HUES6 (cell line): ENCODE data around the gene ELOVL7.
"Not testable (repeated sequence)": the region's sequence is repeated elsewhere in the genome, so short reads cannot be mapped to it uniquely, and the experiment has no call there.

ENCODE experiments used
- H3K27ac ChIP-seq: 2 replicates; pipeline ENCODE4 v1.7.0; 2013; ENCODE audit warnings: low read depth, mild to moderate bottlenecking, low read length, inconsistent platforms
- H3K27me3 ChIP-seq: 2 replicates; pipeline ENCODE4 v1.6.1; 2013; ENCODE audit warnings: low read length; ENCODE audit not compliant: control insufficient read depth, insufficient read depth
- H3K36me3 ChIP-seq: 2 replicates; pipeline ENCODE4 v1.6.1; 2013; ENCODE audit warnings: low read length; ENCODE audit not compliant: control insufficient read depth, insufficient read depth
- H3K4me1 ChIP-seq: 2 replicates; pipeline ENCODE4 v1.6.1; 2013; ENCODE audit warnings: low read length; ENCODE audit not compliant: control insufficient read depth, insufficient read depth
- H3K4me3 ChIP-seq: 2 replicates; pipeline ENCODE4 v1.5.1; 2013; ENCODE audit warnings: low read depth, low read length
- H3K9ac ChIP-seq: one replicate; pipeline ENCODE4 v1.6.1; 2013; ENCODE audit warnings: mild to moderate bottlenecking, low read length
- H3K9me3 ChIP-seq: 2 replicates; pipeline ENCODE4 v1.6.1; 2013; ENCODE audit warnings: low read depth, low read length; ENCODE audit not compliant: control insufficient read depth, insufficient read depth

The ELOVL7 gene

GRCh38 chr5:60740322-60740721 lies 103.7 kb downstream of the ELOVL7 start:
- Histone ChIP-seq H3K4me3 (no peak overlapping the region), H3K27me3 (no peaks in the 10 kb centered on the region), H3K36me3 (no peaks in the 10 kb centered on the region), H3K4me1 (peaks cover 14% of the 10 kb centered on the region), H3K27ac (no peak overlapping the region), H3K9me3 (no peaks in the 10 kb centered on the region), H3K9ac (no peak overlapping the region)

- Histone ChIP-seq H3K27ac (no peak overlapping the region), H3K36me3 (no peaks in the 10 kb centered on the region), H3K9ac (no peak overlapping the region), H3K4me3 (no peak overlapping the region), H3K4me1 (peaks cover 14% of the 10 kb centered on the region), H3K9me3 (no peaks in the 10 kb centered on the region), H3K27me3 (no peaks in the 10 kb centered on the region)
These were observed 105.1 kb downstream of the ELOVL7 start for GRCh38 chr5:60738933-60739332.

GRCh38 chr5:60738461-60738860 lies 105.6 kb downstream of the ELOVL7 start:
- Histone ChIP-seq H3K4me3 (no peak overlapping the region), H3K27me3 (no peaks in the 10 kb centered on the region), H3K4me1 (peaks cover 14% of the 10 kb centered on the region), H3K27ac (no peak overlapping the region), H3K9ac (no peak overlapping the region), H3K9me3 (no peaks in the 10 kb centered on the region), H3K36me3 (no peaks in the 10 kb centered on the region)

- H3K36me3 ChIP-seq, H3K9me3 ChIP-seq, H3K27ac ChIP-seq, H3K4me1 ChIP-seq, H3K9ac ChIP-seq, H3K27me3 ChIP-seq, H3K4me3 ChIP-seq: not testable (repeated sequence)
These were observed 113.2 kb downstream of the ELOVL7 start for GRCh38 chr5:60730858-60731257.

- H3K4me1 ChIP-seq, result no peaks in the 10 kb centered on the region
- H3K36me3 ChIP-seq, result no peaks in the 10 kb centered on the region
- H3K27me3 ChIP-seq, result no peaks in the 10 kb centered on the region
- H3K9ac ChIP-seq, result no peak overlapping the region
- no peak overlapping the region for H3K4me3 ChIP-seq
- H3K27ac ChIP-seq, result no peak overlapping the region
- H3K9me3 ChIP-seq, result no peaks in the 10 kb centered on the region
These were observed 116.9 kb downstream of the ELOVL7 start for GRCh38 chr5:60727033-60727679.

GRCh38 chr5:60724126-60724525 lies 119.9 kb downstream of the ELOVL7 start:
- no peaks in the 10 kb centered on the region for H3K9me3 ChIP-seq
- H3K9ac ChIP-seq, result no peak overlapping the region
- H3K36me3 ChIP-seq, result no peaks in the 10 kb centered on the region
- H3K4me3 ChIP-seq, result no peak overlapping the region
- no peaks in the 10 kb centered on the region for H3K4me1 ChIP-seq
- H3K27ac ChIP-seq, result no peak overlapping the region
- H3K27me3 ChIP-seq, result no peaks in the 10 kb centered on the region

GRCh38 chr5:60722416-60722815 lies 121.7 kb downstream of the ELOVL7 start:
- H3K27ac ChIP-seq, result no peak overlapping the region
- no peaks in the 10 kb centered on the region for H3K4me1 ChIP-seq
- H3K4me3 ChIP-seq, result no peak overlapping the region
- no peaks in the 10 kb centered on the region for H3K36me3 ChIP-seq
- no peak overlapping the region for H3K9ac ChIP-seq
- no peaks in the 10 kb centered on the region; the same call in 1 of the 2 replicates for H3K9me3 ChIP-seq
- no peaks in the 10 kb centered on the region for H3K27me3 ChIP-seq

GRCh38 chr5:60719329-60719728 lies 124.7 kb downstream of the ELOVL7 start:
- Histone ChIP-seq H3K27me3 (no peaks in the 10 kb centered on the region), H3K4me1 (no peaks in the 10 kb centered on the region), H3K27ac (no peak overlapping the region), H3K9me3 (peaks cover 7% of the 10 kb centered on the region; the same call in 1 of the 2 replicates), H3K4me3 (no peak overlapping the region), H3K36me3 (no peaks in the 10 kb centered on the region), H3K9ac (no peak overlapping the region)

- H3K9me3 ChIP-seq, result peaks cover 7% of the 10 kb centered on the region; the same call in 1 of the 2 replicates
- no peaks in the 10 kb centered on the region for H3K27me3 ChIP-seq
- no peak overlapping the region for H3K4me3 ChIP-seq
- no peaks in the 10 kb centered on the region for H3K36me3 ChIP-seq
- no peak overlapping the region for H3K27ac ChIP-seq
- no peak overlapping the region for H3K9ac ChIP-seq
- H3K4me1 ChIP-seq, result no peaks in the 10 kb centered on the region
These were observed 125.7 kb downstream of the ELOVL7 start for GRCh38 chr5:60718166-60718892.

- not testable (repeated sequence) for H3K9me3 ChIP-seq, H3K27me3 ChIP-seq, H3K4me1 ChIP-seq, H3K36me3 ChIP-seq, H3K4me3 ChIP-seq, H3K9ac ChIP-seq, H3K27ac ChIP-seq
These were observed 128.7 kb downstream of the ELOVL7 start for GRCh38 chr5:60715201-60715928.

GRCh38 chr5:60712950-60713349 lies 131.1 kb downstream of the ELOVL7 start:
- Histone ChIP-seq H3K9me3 (peaks cover 7% of the 10 kb centered on the region; the same call in 1 of the 2 replicates), H3K36me3 (no peaks in the 10 kb centered on the region), H3K9ac (no peak overlapping the region), H3K4me3 (no peak overlapping the region), H3K27me3 (no peaks in the 10 kb centered on the region), H3K4me1 (no peaks in the 10 kb centered on the region), H3K27ac (no peak overlapping the region)
